ENCODE data around the gene CCDC112. TPM values are rescaled to one million over a fixed set of nuclear protein-coding genes. Genes with fewer than 3 reads are reported as not detected.

Gene CCDC112
- total and polyA plus RNA-seq, 4 donors = 16.4 to 33.5 (median 24.9) TPM

- no CpG with 5 or more reads among the region's 1 CpG for WGBS (ENCODE audit: insufficient coverage)
- no peaks in the 10 kb centered on the region for H3K4me1 ChIP-seq (ENCODE audit: control insufficient read depth, insufficient read depth, low read length)
- no peaks in the 10 kb centered on the region for H3K9me3 ChIP-seq (ENCODE audit: control insufficient read depth, insufficient read depth, low read length)
- no peak for DNase-seq (ENCODE audit: low read depth in 4 of 6, low spot score in 6 of 6)
- no peak overlapping the region for H3K27ac ChIP-seq (ENCODE audit: low read depth, low read length)
- no peaks in the 10 kb centered on the region for H3K36me3 ChIP-seq (ENCODE audit: control insufficient read depth, insufficient read depth, low read length)
- no peaks in the 10 kb centered on the region for H3K27me3 ChIP-seq (ENCODE audit: control insufficient read depth, insufficient read depth, low read length)
- H3K4me3 ChIP-seq (ENCODE audit: low read depth, low read length) = no peak overlapping the region
These were observed 8.0 kb upstream of the CCDC112 start for GRCh38 chr5:115304496-115304895.

DNA sequence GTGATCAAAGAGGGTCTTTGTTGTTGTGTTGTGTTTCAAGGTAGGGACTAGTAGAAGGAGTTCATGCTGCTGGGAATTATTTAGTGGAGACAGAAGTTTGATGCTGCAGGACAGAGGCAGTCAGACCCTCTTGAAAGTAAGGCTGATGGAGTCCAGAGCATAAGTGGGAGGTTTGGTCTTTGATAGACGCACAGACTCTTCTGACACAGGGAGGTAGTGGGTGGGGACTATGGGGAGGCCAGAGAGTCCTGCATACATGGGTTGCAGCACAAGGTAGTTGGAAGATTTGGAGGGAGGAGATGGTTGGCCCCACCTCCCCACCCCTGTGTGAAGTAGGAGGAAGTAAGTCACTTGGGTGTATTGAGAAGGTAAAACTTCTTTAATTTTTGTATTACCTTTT is 2.4 kb upstream of the CCDC112 start:
- DNase-seq (ENCODE audit: low read depth in 4 of 6, low spot score in 6 of 6) = no peak
- H3K27ac ChIP-seq (ENCODE audit: low read depth, low read length) = no peak overlapping the region
- H3K36me3 ChIP-seq (ENCODE audit: control insufficient read depth, insufficient read depth, low read length) = no peaks in the 10 kb centered on the region
- H3K4me3 ChIP-seq (ENCODE audit: low read depth, low read length) = no peak overlapping the region
- H3K27me3 ChIP-seq (ENCODE audit: control insufficient read depth, insufficient read depth, low read length) = no peaks in the 10 kb centered on the region
- 90% methylated on average over 1 of the region's 1 CpG for WGBS (ENCODE audit: insufficient coverage)
- no peaks in the 10 kb centered on the region for H3K9me3 ChIP-seq (ENCODE audit: control insufficient read depth, insufficient read depth, low read length)
- no peaks in the 10 kb centered on the region for H3K4me1 ChIP-seq (ENCODE audit: control insufficient read depth, insufficient read depth, low read length)

- peak in 1 of 6 donors; percentile 4 for DNase-seq (ENCODE audit: low read depth in 4 of 6, low spot score in 6 of 6)
- H3K27me3 ChIP-seq (ENCODE audit: control insufficient read depth, insufficient read depth, low read length) = no peaks in the 10 kb centered on the region
- no peak overlapping the region for H3K4me3 ChIP-seq (ENCODE audit: low read depth, low read length)
These were observed 577 bp upstream of the CCDC112 start for GRCh38 chr5:115297031-115297430.

DNA sequence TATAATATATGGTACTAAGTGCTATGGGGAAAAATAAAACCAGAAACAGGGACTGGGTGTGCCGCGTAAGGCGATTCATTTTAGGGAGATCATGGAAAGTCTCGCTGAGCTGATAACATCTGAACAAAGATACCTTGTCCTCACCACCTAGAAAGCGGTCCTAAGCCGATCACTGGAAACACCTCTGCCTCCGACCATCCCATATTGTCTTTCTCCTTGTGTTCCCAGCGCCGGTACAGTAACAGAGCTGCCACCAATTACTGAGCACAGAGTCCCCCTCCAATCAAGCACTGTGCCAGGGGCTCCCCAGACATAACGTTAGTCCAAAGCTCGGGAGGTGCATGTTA is 704 bp downstream of the CCDC112 start:
- peak overlapping the region; percentile 60 for H3K4me3 ChIP-seq (ENCODE audit: low read depth, low read length)
- WGBS (ENCODE audit: insufficient coverage) = 0% methylated on average over 8 of the region's 11 CpGs
- no peaks in the 10 kb centered on the region for H3K36me3 ChIP-seq (ENCODE audit: control insufficient read depth, insufficient read depth, low read length)
- H3K27ac ChIP-seq (ENCODE audit: low read depth, low read length) = peak overlapping the region; percentile 33
- H3K27me3 ChIP-seq (ENCODE audit: control insufficient read depth, insufficient read depth, low read length) = no peaks in the 10 kb centered on the region
- DNase-seq (ENCODE audit: low read depth in 4 of 6, low spot score in 6 of 6) = peak in 2 of 6 donors; percentile 20 to 85
- peaks cover 3% of the 10 kb centered on the region for H3K9me3 ChIP-seq (ENCODE audit: control insufficient read depth, insufficient read depth, low read length)
- no peaks in the 10 kb centered on the region for H3K4me1 ChIP-seq (ENCODE audit: control insufficient read depth, insufficient read depth, low read length)

More at GRCh38 chr5:115297031-115297430, 577 bp upstream of the CCDC112 start:
- no peaks in the 10 kb centered on the region for H3K9me3 ChIP-seq (ENCODE audit: control insufficient read depth, insufficient read depth, low read length)
- no peaks in the 10 kb centered on the region for H3K4me1 ChIP-seq (ENCODE audit: control insufficient read depth, insufficient read depth, low read length)
- H3K27ac ChIP-seq (ENCODE audit: low read depth, low read length) = no peak overlapping the region
- H3K36me3 ChIP-seq (ENCODE audit: control insufficient read depth, insufficient read depth, low read length) = no peaks in the 10 kb centered on the region
- no CpG with 5 or more reads among the region's 5 CpGs for WGBS (ENCODE audit: insufficient coverage)

DNA sequence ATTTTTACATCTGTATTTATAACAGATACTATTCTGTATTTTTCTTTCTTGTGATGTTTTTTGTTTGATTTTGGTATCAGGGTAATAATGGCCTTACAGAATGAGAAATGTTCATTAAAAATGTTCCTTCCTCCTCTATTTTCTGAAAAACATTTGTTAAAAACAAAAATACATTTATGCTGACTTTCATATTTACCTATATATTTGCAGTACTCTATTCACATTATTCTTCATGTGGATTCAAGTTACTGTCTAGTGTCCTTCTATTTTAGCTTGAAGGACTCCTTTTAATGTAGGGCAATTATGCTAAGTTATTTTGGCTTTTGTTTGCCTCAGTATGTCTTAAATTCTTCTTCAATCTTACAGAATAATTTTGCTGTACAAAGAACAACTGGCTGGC is 5.1 kb downstream of the CCDC112 start:
- Histone ChIP-seq H3K36me3 (ENCODE audit: control insufficient read depth, insufficient read depth, low read length) (no peaks in the 10 kb centered on the region), H3K4me3 (ENCODE audit: low read depth, low read length) (no peak overlapping the region), H3K27me3 (ENCODE audit: control insufficient read depth, insufficient read depth, low read length) (no peaks in the 10 kb centered on the region), H3K27ac (ENCODE audit: low read depth, low read length) (no peak overlapping the region), H3K4me1 (ENCODE audit: control insufficient read depth, insufficient read depth, low read length) (peaks cover 3% of the 10 kb centered on the region), H3K9me3 (ENCODE audit: control insufficient read depth, insufficient read depth, low read length) (peaks cover 3% of the 10 kb centered on the region)
- no peak for DNase-seq (ENCODE audit: low read depth in 4 of 6, low spot score in 6 of 6)

DNA sequence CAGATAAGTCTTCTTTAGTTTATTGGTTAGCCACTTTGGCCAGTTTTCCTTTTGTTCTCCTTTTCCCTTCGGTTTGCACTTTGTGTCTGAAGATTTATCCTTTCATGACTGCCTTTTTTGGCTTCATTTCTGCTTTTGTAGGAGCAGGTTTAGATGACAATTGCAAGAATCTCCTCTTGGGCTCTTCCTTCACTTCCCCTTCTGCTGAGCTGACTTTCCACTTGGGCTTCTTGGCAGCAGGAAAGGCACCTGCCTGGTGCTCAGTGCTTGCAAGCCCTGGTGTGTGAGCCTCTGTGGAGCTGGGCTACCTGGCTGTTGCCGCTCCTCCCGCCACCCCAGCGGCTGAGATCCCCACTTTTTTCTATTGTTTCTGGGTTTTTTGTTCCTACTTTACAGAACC is 7.3 kb downstream of the CCDC112 start:
- Histone ChIP-seq H3K27me3 (ENCODE audit: control insufficient read depth, insufficient read depth, low read length) (no peaks in the 10 kb centered on the region), H3K4me1 (ENCODE audit: control insufficient read depth, insufficient read depth, low read length) (peaks cover 3% of the 10 kb centered on the region), H3K9me3 (ENCODE audit: control insufficient read depth, insufficient read depth, low read length) (peaks cover 3% of the 10 kb centered on the region), H3K36me3 (ENCODE audit: control insufficient read depth, insufficient read depth, low read length) (no peaks in the 10 kb centered on the region), H3K27ac (ENCODE audit: low read depth, low read length) (no peak overlapping the region), H3K4me3 (ENCODE audit: low read depth, low read length) (no peak overlapping the region)
- no peak for DNase-seq (ENCODE audit: low read depth in 4 of 6, low spot score in 6 of 6)
- WGBS (ENCODE audit: insufficient coverage) = no CpG with 5 or more reads among the region's 4 CpGs

DNA sequence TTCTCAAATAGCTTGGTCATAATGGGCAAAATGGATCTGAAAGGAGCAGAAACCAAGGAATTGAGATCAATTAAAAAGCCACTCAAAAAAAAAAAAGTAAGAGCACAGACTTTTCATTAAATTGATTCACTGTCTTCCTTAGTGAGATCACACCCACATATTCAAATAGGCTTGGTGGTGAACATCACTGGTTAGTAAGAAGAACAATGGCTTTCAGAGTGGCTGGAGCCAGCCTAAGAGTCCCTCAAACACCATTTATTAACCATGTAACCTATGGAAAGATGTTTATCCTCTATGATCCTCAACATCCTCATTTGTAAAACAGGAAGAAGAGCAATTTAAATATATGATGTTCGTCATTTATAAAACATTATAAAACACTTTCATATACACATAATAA is 12.4 kb downstream of the CCDC112 start:
- no peak for DNase-seq (ENCODE audit: low read depth in 4 of 6, low spot score in 6 of 6)
- H3K36me3 ChIP-seq (ENCODE audit: control insufficient read depth, insufficient read depth, low read length) = no peaks in the 10 kb centered on the region
- no peak overlapping the region for H3K27ac ChIP-seq (ENCODE audit: low read depth, low read length)
- no peaks in the 10 kb centered on the region for H3K4me1 ChIP-seq (ENCODE audit: control insufficient read depth, insufficient read depth, low read length)
- no peaks in the 10 kb centered on the region for H3K9me3 ChIP-seq (ENCODE audit: control insufficient read depth, insufficient read depth, low read length)
- no peak overlapping the region for H3K4me3 ChIP-seq (ENCODE audit: low read depth, low read length)
- H3K27me3 ChIP-seq (ENCODE audit: control insufficient read depth, insufficient read depth, low read length) = no peaks in the 10 kb centered on the region
- no CpG with 5 or more reads among the region's 1 CpG for WGBS (ENCODE audit: insufficient coverage)

DNA sequence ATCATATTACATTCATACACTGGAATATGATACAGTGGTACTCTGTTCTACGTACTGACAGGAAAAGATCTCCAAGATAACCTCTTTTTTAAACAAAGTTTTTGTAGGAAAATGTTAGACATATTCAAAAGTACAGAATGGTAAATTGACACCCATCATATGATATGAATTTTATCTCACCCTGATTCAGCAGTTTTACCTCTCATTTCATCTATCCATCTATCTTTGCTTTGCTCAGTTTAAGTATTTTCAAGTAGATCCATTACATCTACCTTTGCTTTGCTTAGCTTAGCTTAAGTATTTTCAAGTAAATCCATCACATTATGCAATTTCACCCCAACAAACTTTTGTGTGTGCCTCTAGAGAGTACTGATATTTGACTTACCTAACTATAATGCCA is 14.3 kb downstream of the CCDC112 start:
- no peak for DNase-seq (ENCODE audit: low read depth in 4 of 6, low spot score in 6 of 6)
- Histone ChIP-seq H3K27me3 (ENCODE audit: control insufficient read depth, insufficient read depth, low read length) (no peaks in the 10 kb centered on the region), H3K27ac (ENCODE audit: low read depth, low read length) (no peak overlapping the region), H3K4me1 (ENCODE audit: control insufficient read depth, insufficient read depth, low read length) (no peaks in the 10 kb centered on the region), H3K4me3 (ENCODE audit: low read depth, low read length) (no peak overlapping the region), H3K9me3 (ENCODE audit: control insufficient read depth, insufficient read depth, low read length) (no peaks in the 10 kb centered on the region), H3K36me3 (ENCODE audit: control insufficient read depth, insufficient read depth, low read length) (no peaks in the 10 kb centered on the region)
- no CpG with 5 or more reads among the region's 1 CpG for WGBS (ENCODE audit: insufficient coverage)

DNA sequence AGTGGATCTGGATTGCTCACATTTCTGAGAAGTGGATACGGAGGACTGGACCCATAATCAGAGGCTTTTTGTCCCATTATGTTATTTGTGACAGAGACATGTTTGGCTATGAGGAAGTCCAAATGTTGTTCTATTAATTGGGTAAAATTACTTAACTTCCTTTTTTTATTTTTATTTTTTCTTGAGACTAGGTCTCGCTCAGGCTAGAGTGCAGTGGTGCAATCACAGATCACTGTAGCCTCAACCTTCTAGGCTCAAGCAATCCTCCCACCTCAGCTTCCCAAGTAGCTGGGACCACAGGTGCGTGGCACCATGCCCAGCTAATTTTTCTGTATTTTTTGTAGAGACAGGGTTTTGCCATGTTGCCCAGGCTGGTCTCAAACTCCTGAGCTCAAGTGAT is 21.9 kb downstream of the CCDC112 start:
- WGBS (ENCODE audit: insufficient coverage) = 93% methylated on average over 2 of the region's 3 CpGs
- Histone ChIP-seq H3K36me3 (ENCODE audit: control insufficient read depth, insufficient read depth, low read length) (peaks cover 4% of the 10 kb centered on the region), H3K27me3 (ENCODE audit: control insufficient read depth, insufficient read depth, low read length) (no peaks in the 10 kb centered on the region)

DNA sequence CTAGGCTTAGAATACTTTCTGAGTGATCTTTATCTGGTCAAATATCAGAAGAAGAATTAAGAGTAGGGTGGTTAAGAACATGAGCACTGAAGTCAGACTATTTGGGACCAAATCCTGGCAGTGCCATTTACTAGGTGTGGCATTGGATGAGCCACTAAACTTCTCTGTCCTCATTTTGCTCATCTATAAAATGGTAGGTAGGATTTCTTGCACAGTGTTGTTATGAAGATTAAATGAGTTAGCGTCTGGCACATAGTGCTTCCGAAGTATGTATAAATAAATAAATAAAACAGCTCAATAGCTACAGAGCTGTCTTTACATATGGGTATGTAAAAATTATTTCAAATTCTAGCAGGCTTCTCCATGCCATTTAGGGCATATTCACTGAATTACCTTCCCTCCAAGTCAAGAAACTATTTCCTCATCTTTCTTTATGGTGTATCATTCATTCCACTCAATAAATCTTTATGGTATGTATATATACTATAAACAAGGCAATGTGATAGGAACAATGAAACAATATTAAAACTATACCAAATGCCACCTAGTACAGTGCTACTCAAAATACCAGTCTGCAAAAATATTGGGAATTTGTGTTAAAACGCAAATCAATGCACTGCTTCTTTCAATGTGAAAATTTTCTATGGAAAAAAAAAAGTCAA is 24.0 kb downstream of the CCDC112 start:
- no peak for DNase-seq (ENCODE audit: low read depth in 4 of 6, low spot score in 6 of 6)
- Histone ChIP-seq H3K36me3 (ENCODE audit: control insufficient read depth, insufficient read depth, low read length) (peaks cover 4% of the 10 kb centered on the region), H3K27ac (ENCODE audit: low read depth, low read length) (no peak overlapping the region), H3K9me3 (ENCODE audit: control insufficient read depth, insufficient read depth, low read length) (no peaks in the 10 kb centered on the region), H3K4me1 (ENCODE audit: control insufficient read depth, insufficient read depth, low read length) (no peaks in the 10 kb centered on the region), H3K4me3 (ENCODE audit: low read depth, low read length) (no peak overlapping the region), H3K27me3 (ENCODE audit: control insufficient read depth, insufficient read depth, low read length) (no peaks in the 10 kb centered on the region)
- no CpG with 5 or more reads among the region's 3 CpGs for WGBS (ENCODE audit: insufficient coverage)

More for the DNA sequence above, 21.9 kb downstream of the CCDC112 start:
- Histone ChIP-seq H3K9me3 (ENCODE audit: control insufficient read depth, insufficient read depth, low read length) (no peaks in the 10 kb centered on the region), H3K27ac (ENCODE audit: low read depth, low read length) (no peak overlapping the region), H3K4me3 (ENCODE audit: low read depth, low read length) (no peak overlapping the region), H3K4me1 (ENCODE audit: control insufficient read depth, insufficient read depth, low read length) (no peaks in the 10 kb centered on the region)
- no peak for DNase-seq (ENCODE audit: low read depth in 4 of 6, low spot score in 6 of 6)
